Calu3 (cell line): ENCODE data around the gene LHX4. TPM values are rescaled to one million over a fixed set of nuclear protein-coding genes. Genes with fewer than 3 reads are reported as not detected.

ENCODE experiments used
- BruUV-seq: library from RNA; stranded (reverse); fragments of 400-500 nt; replicated peaks from 2 replicates; lab custom pipeline; 2021; lab: Mats Ljungman, UMichigan
- CTCF ChIA-PET: fragments of 300-600 bp; sonication (Branson Sonifier 250); formaldehyde crosslinking; loops from one replicate; lab custom pipeline; 2022; ENCODE audit warnings: antibody characterized with exemption; lab: Charles Lee
- DNase-seq: peaks from one replicate; pipeline ENCODE4 v3.0.0; 2022
- H3K27ac Mint-ChIP-seq: one replicate; pipeline ENCODE4 v1.8.0; 2022; ENCODE audit warnings: mixed read lengths; ENCODE audit not compliant: unreplicated experiment
- H3K27me3 Mint-ChIP-seq: one replicate; pipeline ENCODE4 v1.8.0; 2022; ENCODE audit warnings: mixed read lengths; ENCODE audit not compliant: unreplicated experiment
- H3K36me3 Mint-ChIP-seq: one replicate; pipeline ENCODE4 v1.8.0; 2022; ENCODE audit warnings: mild to moderate bottlenecking, moderate library complexity, mixed read lengths; ENCODE audit not compliant: insufficient read depth, unreplicated experiment
- H3K4me1 Mint-ChIP-seq: one replicate; pipeline ENCODE4 v1.8.0; 2022; ENCODE audit warnings: mild to moderate bottlenecking, low read depth, mixed read lengths; ENCODE audit not compliant: unreplicated experiment
- H3K4me3 Mint-ChIP-seq: one replicate; pipeline ENCODE4 v1.8.0; 2022; ENCODE audit warnings: mild to moderate bottlenecking, low read depth, moderate library complexity, mixed read lengths; ENCODE audit not compliant: unreplicated experiment
- H3K9me3 Mint-ChIP-seq: one replicate; pipeline ENCODE4 v1.8.0; 2022; ENCODE audit warnings: low read depth, mixed read lengths; ENCODE audit not compliant: unreplicated experiment
- intact Hi-C: fragments of 100-400 bp; cut with micrococcal nuclease; formaldehyde crosslinking; loops from one replicate; pipeline ENCODE4 v1.10.0; 2022; ENCODE audit not compliant: unreplicated experiment
- total RNA-seq: library from RNA; stranded (reverse); gene quantifications from 2 replicates; pipeline ENCODE4 v1.2.3, GENCODE V29; 2022
- TF ChIP-seq, protein P1 (sequence below): fragments of 200-600 bp; IDR thresholded peaks from one replicate; pipeline ENCODE4 v1.8.0; 2022; ENCODE audit warnings: antibody characterized with exemption; ENCODE audit not compliant: unreplicated experiment

Gene LHX4
- total RNA-seq, 1 experiment from 2014 or later: 0.19 TPM

DNA sequence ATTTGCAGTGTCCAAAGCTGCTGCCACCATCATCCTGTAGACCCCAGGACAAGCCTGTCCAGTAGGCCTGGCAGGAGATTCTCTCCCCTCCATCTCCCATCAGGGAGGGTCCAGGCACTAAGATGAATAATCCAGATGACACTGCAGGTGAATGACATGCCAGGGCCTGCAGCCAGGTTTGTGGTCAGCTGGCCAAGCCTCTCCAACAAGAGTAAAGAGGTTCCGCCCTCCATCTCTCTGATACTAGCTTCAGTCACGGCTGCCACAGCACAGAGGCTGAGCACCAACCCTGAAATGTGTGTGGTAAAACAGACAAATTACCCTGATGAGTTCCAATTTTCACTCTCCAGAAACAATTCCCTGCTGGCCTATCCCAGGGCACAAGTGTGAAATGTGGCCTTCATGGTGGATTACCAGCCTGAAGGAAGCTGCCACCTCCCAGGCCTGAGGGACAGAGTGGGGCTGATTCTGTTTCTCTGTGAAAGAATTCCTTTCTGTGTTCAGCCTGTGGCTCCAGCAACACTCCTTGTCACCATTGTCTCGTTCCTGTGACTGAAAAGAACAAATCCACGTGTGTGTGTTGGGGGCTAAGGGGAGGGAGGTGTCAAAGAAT is 19.9 kb upstream of the LHX4 start:
- Mint-ChIP-seq H3K27me3 (peaks cover 13% of the 10 kb centered on the region), H3K27ac (no peak overlapping the region), H3K4me3 (no peak overlapping the region), H3K36me3 (no peaks in the 10 kb centered on the region), H3K4me1 (no peaks in the 10 kb centered on the region), H3K9me3 (no peaks in the 10 kb centered on the region)
- TF ChIP-seq, protein P1, sequence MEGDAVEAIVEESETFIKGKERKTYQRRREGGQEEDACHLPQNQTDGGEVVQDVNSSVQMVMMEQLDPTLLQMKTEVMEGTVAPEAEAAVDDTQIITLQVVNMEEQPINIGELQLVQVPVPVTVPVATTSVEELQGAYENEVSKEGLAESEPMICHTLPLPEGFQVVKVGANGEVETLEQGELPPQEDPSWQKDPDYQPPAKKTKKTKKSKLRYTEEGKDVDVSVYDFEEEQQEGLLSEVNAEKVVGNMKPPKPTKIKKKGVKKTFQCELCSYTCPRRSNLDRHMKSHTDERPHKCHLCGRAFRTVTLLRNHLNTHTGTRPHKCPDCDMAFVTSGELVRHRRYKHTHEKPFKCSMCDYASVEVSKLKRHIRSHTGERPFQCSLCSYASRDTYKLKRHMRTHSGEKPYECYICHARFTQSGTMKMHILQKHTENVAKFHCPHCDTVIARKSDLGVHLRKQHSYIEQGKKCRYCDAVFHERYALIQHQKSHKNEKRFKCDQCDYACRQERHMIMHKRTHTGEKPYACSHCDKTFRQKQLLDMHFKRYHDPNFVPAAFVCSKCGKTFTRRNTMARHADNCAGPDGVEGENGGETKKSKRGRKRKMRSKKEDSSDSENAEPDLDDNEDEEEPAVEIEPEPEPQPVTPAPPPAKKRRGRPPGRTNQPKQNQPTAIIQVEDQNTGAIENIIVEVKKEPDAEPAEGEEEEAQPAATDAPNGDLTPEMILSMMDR: no peak
- CTCF ChIA-PET: interaction anchor here (1.1 kb wide), 1 partner anchor 43 kb away, joined by 3 read pairs; no protein-coding TSS in a partner anchor
- DNase-seq: no peak
- intact Hi-C loops: no loop called here
- no TSS peak for BruUV-seq

DNA sequence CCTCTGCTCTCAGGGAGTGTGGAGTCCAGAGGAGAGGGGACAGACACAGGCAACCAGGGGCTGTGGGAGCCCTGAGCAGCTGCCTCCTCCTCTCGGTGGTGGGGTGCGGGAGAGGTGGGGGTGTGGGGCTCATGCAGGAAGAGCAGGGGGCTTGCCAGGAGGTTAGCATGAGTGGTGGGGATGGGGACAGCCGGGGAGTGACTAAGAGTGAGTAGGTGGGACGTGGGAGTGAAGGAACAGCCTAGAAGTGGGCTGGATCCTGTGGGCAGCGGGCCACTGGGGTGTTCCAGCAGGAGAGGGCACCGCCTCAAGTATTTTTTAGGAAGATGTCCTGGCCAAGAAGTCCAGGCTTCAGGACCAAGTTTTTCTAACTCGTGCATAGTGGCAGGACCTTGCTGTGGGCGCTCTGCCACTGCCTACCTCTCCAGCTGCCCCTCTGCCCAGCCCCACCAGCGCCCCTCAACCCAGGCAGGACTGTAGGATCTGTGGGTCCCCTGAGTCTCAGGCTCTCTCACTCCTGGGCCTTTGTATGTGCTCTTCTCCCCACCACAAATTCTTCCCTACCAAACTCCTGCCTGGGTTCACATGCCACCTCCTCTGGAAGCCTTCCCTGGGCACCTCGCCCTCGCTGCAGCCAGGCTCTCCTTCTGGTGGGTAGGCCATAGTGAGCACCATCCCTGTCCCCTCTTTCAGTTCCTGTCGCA is 18.8 kb upstream of the LHX4 start:
- no TSS peak for BruUV-seq
- no peak for DNase-seq
- TF ChIP-seq, protein P1: no peak
- Mint-ChIP-seq H3K9me3 (no peaks in the 10 kb centered on the region), H3K4me3 (no peak overlapping the region), H3K4me1 (no peaks in the 10 kb centered on the region), H3K36me3 (no peaks in the 10 kb centered on the region), H3K27ac (no peak overlapping the region), H3K27me3 (peaks cover 13% of the 10 kb centered on the region)
- intact Hi-C loops: no loop called here
- CTCF ChIA-PET: no interaction called here

DNA sequence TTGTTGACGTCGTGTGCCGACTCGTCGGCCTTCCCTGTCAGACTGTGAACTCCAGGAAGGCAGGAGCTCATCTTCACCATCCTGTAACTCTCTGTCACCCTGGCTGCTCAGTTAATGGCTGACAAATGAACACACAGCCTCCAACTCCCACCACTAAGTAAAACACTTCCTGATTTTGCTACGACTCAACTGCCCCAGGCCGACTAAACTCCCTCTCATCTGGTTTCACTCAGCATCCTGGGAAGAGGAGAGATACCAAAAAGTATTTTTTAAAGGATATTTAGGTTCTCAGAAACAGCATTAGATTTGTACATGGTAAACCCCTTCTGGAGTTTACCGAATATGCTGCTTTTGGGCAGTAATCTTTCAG is 18.2 kb upstream of the LHX4 start:
- H3K4me1 Mint-ChIP-seq: no peaks in the 10 kb centered on the region
- H3K4me3 Mint-ChIP-seq: no peak overlapping the region
- intact Hi-C loops: no loop called here
- TF ChIP-seq, protein P1: no peak
- no TSS peak for BruUV-seq
- H3K9me3 Mint-ChIP-seq: no peaks in the 10 kb centered on the region
- H3K27me3 Mint-ChIP-seq: peaks cover 13% of the 10 kb centered on the region
- no peak overlapping the region for H3K27ac Mint-ChIP-seq
- H3K36me3 Mint-ChIP-seq: no peaks in the 10 kb centered on the region
- CTCF ChIA-PET: no interaction called here
- DNase-seq: no peak

DNA sequence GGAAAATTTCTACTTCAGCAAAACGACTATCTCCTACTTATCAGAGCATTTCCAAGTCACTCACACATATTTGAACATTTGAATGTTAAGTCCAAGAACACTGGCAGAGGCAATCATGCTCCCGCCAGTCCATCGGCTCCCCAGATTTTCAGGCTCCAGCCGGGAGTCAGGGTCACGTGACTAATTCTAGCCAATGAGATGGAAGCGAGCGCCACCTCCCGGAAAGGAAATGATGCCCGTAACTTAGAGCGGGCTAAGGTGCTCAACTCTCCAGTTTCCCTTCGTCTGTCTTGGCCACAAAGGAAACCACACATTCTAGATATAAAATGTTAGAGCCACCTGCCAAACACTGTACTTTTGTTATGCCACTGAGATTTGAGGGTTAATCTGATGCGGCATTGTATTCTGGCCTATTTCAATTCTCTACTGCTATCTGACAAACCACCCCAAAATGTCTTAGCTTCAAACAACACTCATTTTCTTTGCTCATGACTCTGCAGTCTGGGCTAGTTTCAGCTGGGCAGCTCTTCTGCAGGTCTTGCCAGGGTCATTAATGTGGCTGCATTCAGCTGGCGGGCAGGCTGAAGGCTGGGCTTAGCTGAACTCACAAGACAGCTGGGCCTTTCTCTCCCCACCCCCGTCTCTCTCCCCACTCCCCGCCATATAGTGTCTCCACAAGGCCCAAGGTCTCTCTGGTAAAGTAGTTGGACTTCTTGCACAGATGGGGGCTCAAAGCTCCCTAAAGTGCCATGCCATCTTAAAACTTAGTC is 16.5 kb upstream of the LHX4 start:
- intact Hi-C loops: no loop called here

More for the DNA sequence above, 16.5 kb upstream of the LHX4 start:
- no peaks in the 10 kb centered on the region for H3K4me1 Mint-ChIP-seq
- H3K27me3 Mint-ChIP-seq: peaks cover 19% of the 10 kb centered on the region
- H3K9me3 Mint-ChIP-seq: no peaks in the 10 kb centered on the region
- no peak overlapping the region for H3K4me3 Mint-ChIP-seq
- CTCF ChIA-PET: interaction anchor here (0.7 to 0.9 kb wide), 2 partner anchors 11 to 205 kb away, joined by 3 read pairs; no protein-coding TSS in a partner anchor
- H3K36me3 Mint-ChIP-seq: no peaks in the 10 kb centered on the region
- DNase-seq: no peak
- H3K27ac Mint-ChIP-seq: no peak overlapping the region
- no TSS peak for BruUV-seq
- TF ChIP-seq, protein P1: no peak
